ENCODE data around the gene THYN1.

THYN1 gene

DNA sequence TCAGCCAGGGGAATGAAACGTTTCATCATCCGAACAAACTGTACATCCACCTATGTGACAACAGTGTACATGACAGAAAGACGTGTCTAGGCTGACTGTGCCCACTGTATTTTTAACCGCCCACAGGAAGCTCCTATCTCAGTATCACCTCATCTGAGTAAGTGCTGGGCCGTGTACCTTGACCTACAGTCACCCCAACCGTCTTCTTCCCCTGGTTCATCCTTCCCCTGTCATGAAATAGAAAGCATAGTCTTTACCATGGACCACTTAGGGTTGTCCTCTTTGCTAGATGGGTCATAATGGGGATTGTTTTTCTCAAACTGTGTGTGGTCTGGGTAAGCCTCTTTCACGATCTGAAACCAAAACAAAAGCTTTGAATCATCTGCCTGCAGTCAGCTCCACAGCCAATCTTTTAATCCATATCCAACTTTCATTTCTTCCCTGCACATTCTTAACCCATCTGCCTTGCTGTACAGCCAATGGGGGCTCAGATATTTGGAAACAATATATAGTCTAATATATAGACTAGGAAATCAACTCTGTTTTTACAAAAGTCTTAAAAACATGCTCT is 4.2 kb downstream of the THYN1 start:
- DNase-seq (ENCODE audit: low read depth in 2 of 2): no peak

GRCh38 chr11:134246678-134247077 is 6.5 kb downstream of the THYN1 start:
- DNase-seq (ENCODE audit: low read depth in 2 of 2): no peak

DNA sequence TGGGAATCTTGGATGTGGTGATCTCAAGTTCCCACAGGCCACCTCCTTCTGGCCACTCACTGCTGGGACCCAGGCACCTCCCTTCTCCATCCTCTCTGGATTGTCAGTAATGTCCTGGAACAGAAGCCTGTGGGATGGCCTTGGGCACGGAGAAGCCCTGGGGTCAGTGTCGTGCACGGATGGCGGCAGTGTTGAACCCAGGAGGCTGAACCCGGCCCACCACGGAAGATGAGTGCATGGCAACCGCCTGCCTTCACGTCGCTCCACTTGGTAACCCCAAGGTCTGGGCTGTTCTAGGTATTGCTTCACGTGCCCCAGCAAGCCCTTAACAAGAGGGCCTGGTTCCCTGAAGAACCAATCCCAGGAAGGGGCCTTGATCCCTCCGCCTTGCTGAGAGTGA is 7.1 kb downstream of the THYN1 start:
- DNase-seq (ENCODE audit: low read depth in 2 of 2): no peak

DNA sequence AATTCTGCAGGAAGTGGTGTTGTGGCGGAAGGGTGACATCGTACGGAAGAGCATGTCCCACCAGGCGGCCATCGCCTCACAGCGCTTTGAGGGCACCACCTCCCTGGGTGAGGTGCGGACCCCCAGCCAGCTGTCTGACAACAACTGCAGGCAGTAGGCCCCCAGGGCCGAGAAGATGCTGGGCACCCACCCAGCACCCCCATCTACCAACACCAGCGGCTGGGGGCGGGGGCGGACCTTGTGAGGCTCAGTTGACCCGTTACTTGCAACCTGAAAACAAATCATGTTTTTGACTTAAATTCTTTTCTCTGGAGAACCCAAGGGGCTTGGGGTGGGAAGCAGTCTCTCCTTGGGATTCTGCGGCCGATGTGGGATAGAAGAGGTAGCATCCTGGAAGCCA is 7.7 kb downstream of the THYN1 start:
- DNase-seq (ENCODE audit: low read depth in 2 of 2): no peak

GRCh38 chr11:134244593-134244992 is 8.6 kb downstream of the THYN1 start:
- no peak for DNase-seq (ENCODE audit: low read depth in 2 of 2)

- DNase-seq (ENCODE audit: low read depth in 2 of 2): no peak
Observed at GRCh38 chr11:134243913-134244312, 9.2 kb downstream of the THYN1 start.

DNA sequence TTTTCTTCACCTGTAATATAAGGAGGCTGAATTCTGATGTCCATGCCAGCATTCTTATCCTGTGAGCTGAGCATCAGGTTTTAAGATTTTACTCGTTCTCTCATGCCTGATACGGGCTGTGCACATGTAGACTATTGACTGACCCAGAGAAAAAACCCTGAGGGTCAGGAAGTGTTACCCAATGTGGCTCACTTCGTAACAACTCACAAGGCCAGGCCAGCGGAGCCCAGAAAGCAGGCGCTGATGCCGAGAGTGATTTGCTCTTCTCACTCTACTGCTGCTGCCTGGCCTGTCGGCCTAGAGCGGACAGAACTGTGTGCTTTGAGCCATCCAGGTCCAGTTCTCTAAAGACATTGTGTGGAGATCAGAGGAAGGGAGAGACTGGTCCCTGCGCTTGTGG is 10.8 kb downstream of the THYN1 start:
- DNase-seq (ENCODE audit: low read depth in 2 of 2): no peak

- no peak for DNase-seq (ENCODE audit: low read depth in 2 of 2)
Observed at GRCh38 chr11:134240592-134240991, 12.6 kb downstream of the THYN1 start.

- no peak for DNase-seq (ENCODE audit: low read depth in 2 of 2)
Observed at GRCh38 chr11:134238956-134239355, 14.2 kb downstream of the THYN1 start.

- DNase-seq (ENCODE audit: low read depth in 2 of 2): no peak
Observed at GRCh38 chr11:134237557-134237922, 15.6 kb downstream of the THYN1 start.

- DNase-seq (ENCODE audit: low read depth in 2 of 2): no peak
Observed at GRCh38 chr11:134236834-134237556, 16.2 kb downstream of the THYN1 start.

GRCh38 chr11:134235399-134235798 is 17.8 kb downstream of the THYN1 start:
- no peak for DNase-seq (ENCODE audit: low read depth in 2 of 2)

- no peak for DNase-seq (ENCODE audit: low read depth in 2 of 2)
Observed at GRCh38 chr11:134233729-134234179, 19.4 kb downstream of the THYN1 start.

DNA sequence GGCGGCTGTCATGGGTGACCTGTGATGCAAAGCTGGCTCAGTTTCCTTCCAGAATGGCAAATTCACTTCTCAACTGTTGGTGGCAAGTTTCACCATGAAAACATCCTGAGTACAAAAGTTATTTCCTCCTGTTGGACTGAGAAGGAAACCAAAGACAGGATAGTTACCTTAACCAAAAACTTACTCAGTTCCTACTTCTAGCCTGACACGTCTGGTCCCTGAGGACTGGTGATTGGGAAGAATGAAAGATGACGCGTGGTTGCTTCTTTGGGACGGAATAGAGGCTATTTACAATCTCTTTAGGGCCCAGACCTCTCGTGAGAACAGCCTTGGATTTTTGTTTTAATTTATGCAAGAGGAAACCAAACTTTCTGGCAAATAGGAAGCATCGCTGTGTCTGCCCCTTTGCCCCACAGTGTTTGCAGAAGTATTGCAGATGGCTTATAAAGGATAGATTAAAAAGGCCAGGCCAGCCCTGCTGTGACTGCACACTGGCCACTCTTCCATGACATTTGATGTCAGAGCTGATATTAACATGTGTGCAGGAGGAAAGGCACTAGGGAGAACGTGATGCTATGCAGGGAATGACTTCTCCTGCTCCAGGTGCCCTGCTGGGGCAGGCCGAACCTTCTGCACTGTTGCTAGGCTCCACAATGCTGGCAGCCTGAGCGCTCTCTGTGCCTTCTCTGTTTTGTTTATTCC is 21.0 kb downstream of the THYN1 start:
- DNase-seq (ENCODE audit: low read depth in 2 of 2): no peak

- no peak for DNase-seq (ENCODE audit: low read depth in 2 of 2)
Observed at GRCh38 chr11:134230339-134230738, 22.8 kb downstream of the THYN1 start.

DNA sequence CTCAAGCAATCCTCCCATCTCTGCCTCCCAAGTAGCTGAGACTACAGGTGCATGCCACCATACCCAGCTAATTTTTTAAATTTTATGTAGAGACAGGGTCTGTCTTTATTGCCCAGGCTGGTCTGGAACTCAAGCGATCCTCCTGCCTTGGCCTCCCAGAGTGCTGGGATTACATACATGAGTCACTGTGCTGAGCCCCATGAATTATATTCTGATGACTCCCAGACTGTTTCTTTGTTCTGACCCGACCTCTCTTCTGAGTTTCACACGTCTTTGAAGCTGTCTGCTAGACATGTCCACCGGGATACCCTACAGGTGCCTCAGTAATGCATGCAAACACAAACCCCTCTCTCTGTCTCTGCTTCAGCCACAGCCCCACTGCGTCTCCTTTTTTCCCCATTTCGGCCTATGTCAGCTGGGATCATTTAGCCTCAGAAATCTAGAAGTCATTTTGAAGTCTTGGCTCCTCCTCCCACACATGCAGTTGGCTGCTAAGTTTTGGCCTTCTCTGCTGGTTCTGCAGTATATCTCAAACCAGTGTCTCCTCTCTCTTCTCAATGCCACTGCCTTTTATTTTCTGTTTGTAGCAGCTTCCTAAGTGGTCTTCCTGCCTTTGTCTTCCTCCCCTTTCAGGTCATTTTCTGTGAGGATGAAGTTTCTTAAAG is 23.9 kb downstream of the THYN1 start:
- DNase-seq (ENCODE audit: low read depth in 2 of 2): no peak

GRCh38 chr11:134228625-134229024 is 24.5 kb downstream of the THYN1 start:
- DNase-seq (ENCODE audit: low read depth in 2 of 2): no peak

GRCh38 chr11:134226806-134227325 is 26.3 kb downstream of the THYN1 start:
- no peak for DNase-seq (ENCODE audit: low read depth in 2 of 2)

- DNase-seq (ENCODE audit: low read depth in 2 of 2): peak in 1 of 2 donors; percentile 17
Observed at GRCh38 chr11:134224710-134225664, 28.2 kb downstream of the THYN1 start.

GRCh38 chr11:134223836-134224709 is 29.1 kb downstream of the THYN1 start, which contains the start of the genes NCAPD3 and VPS26B:
TSS of gene NCAPD3 (minus strand) at chr11:134223967. CDS start at chr11:134223926, 41 bp downstream.
TSS of gene VPS26B (plus strand) at chr11:134224671. CDS start at chr11:134225123, 452 bp downstream.
- peak; percentile 89 to 94 for DNase-seq (ENCODE audit: low read depth in 2 of 2)
